Mesenchymal stem cell (in vitro differentiated cells and primary cell): Measurements from ENCODE around the gene TESK1.

ENCODE experiments used
- DNase-seq: peaks from one replicate; pipeline ENCODE4 v3.0.0-alpha.2; 2013
- H2AFZ ChIP-seq: one replicate; pipeline ENCODE4 v1.6.1; 2013; ENCODE audit warnings: low read depth, mild to moderate bottlenecking, control low read depth, inconsistent platforms, low read length, moderate library complexity
- H2AK5ac ChIP-seq: 2 replicates; pipeline ENCODE4 v1.6.1; 2013; ENCODE audit warnings: low read length, moderate library complexity, mild to moderate bottlenecking, inconsistent platforms; ENCODE audit not compliant: severe bottlenecking
- H2BK120ac ChIP-seq: one replicate; pipeline ENCODE4 v1.6.1; 2013; ENCODE audit warnings: low read depth, mild to moderate bottlenecking, inconsistent platforms, low read length, moderate library complexity
- H2BK12ac ChIP-seq, 2 experiments: one replicate each; pipeline ENCODE4 v1.6.1; 2013; ENCODE audit warnings: inconsistent platforms in 2 of 2, low read length in 2 of 2, mild to moderate bottlenecking in 2 of 2, moderate library complexity in 2 of 2, control low read depth in 1 of 2
- H2BK15ac ChIP-seq: one replicate; pipeline ENCODE4 v1.6.1; 2013; ENCODE audit warnings: mild to moderate bottlenecking, low read depth, inconsistent platforms; ENCODE audit not compliant: poor library complexity, severe bottlenecking
- H2BK5ac ChIP-seq: 2 replicates; pipeline ENCODE4 v1.6.1; 2013; ENCODE audit warnings: low read depth, mild to moderate bottlenecking, low read length, control low read depth, inconsistent platforms; ENCODE audit not compliant: poor library complexity, severe bottlenecking
- H3K14ac ChIP-seq, 2 experiments: one replicate each; pipeline ENCODE4 v1.6.1; 2013; ENCODE audit warnings: inconsistent platforms in 2 of 2, low read length in 2 of 2, control low read depth in 1 of 2, mild to moderate bottlenecking in 1 of 2, moderate library complexity in 1 of 2
- H3K18ac ChIP-seq, 2 experiments: one replicate each; pipeline ENCODE4 v1.6.1; 2013; ENCODE audit warnings: inconsistent platforms in 2 of 2, low read length in 2 of 2, control low read depth in 1 of 2, low read depth in 1 of 2, mild to moderate bottlenecking in 1 of 2
- H3K23ac ChIP-seq, 2 experiments: one replicate each; pipeline ENCODE4 v1.6.1; 2013; ENCODE audit warnings: inconsistent platforms in 2 of 2, low read length in 2 of 2, mild to moderate bottlenecking in 2 of 2, moderate library complexity in 2 of 2, control low read depth in 1 of 2
- H3K27ac ChIP-seq: 2 replicates; pipeline ENCODE4 v1.5.1; 2013; ENCODE audit warnings: mild to moderate bottlenecking, moderate library complexity, low read length, control low read depth, inconsistent platforms; ENCODE audit not compliant: poor library complexity, severe bottlenecking
- H3K27me3 ChIP-seq, 2 experiments: 2 replicates each; pipeline versions ENCODE4 v1.6.1 to v1.7.0; 2013; ENCODE audit warnings: low read length in 2 of 2, mild to moderate bottlenecking in 2 of 2, moderate library complexity in 2 of 2, control low read depth in 1 of 2, inconsistent platforms in 1 of 2; ENCODE audit not compliant: control insufficient read depth in 1 of 2, insufficient read depth in 1 of 2
- H3K36me3 ChIP-seq, 2 experiments: 2 replicates each; pipeline versions ENCODE4 v1.6.1 to v1.7.0; 2013; ENCODE audit warnings: low read length in 2 of 2, control low read depth in 1 of 2, inconsistent platforms in 1 of 2, low read depth in 1 of 2, mild to moderate bottlenecking in 1 of 2; ENCODE audit not compliant: insufficient read depth in 2 of 2, control insufficient read depth in 1 of 2
- H3K4ac ChIP-seq, 2 experiments: one replicate each; pipeline ENCODE4 v1.6.1; 2013; ENCODE audit warnings: inconsistent platforms in 2 of 2, low read length in 2 of 2, mild to moderate bottlenecking in 2 of 2, moderate library complexity in 2 of 2, control low read depth in 1 of 2, low read depth in 1 of 2
- H3K4me1 ChIP-seq: 2 replicates; pipeline ENCODE4 v1.6.1; 2013; ENCODE audit warnings: low read depth, low read length, control low read depth; ENCODE audit not compliant: control insufficient read depth, insufficient read depth
- H3K4me2 ChIP-seq: 2 replicates; pipeline ENCODE4 v1.6.1; 2013; ENCODE audit warnings: low read length, mild to moderate bottlenecking, inconsistent platforms; ENCODE audit not compliant: poor library complexity, severe bottlenecking
- H3K4me3 ChIP-seq, 2 experiments: 2 replicates each; pipeline versions ENCODE4 v1.5.1 to v1.7.0; 2013; ENCODE audit warnings: low read length in 2 of 2, mild to moderate bottlenecking in 2 of 2, control low read depth in 1 of 2, low read depth in 1 of 2; ENCODE audit not compliant: insufficient read depth in 1 of 2
- H3K79me1 ChIP-seq: replicated peaks from 2 replicates; pipeline ENCODE4 v1.6.1; 2013; ENCODE audit warnings: mild to moderate bottlenecking, control low read depth, low read length, inconsistent platforms; ENCODE audit not compliant: poor library complexity, severe bottlenecking
- H3K9ac ChIP-seq: 2 replicates; pipeline ENCODE4 v1.7.0; 2013; ENCODE audit warnings: mild to moderate bottlenecking, low read length, moderate library complexity
- H3K9me3 ChIP-seq: 2 replicates; pipeline ENCODE4 v1.7.0; 2013; ENCODE audit warnings: mild to moderate bottlenecking, low read length; ENCODE audit not compliant: control insufficient read depth
- H4K8ac ChIP-seq: one replicate; pipeline ENCODE4 v1.6.1; 2013; ENCODE audit warnings: inconsistent platforms, mild to moderate bottlenecking, low read length, moderate library complexity
- H4K91ac ChIP-seq: one replicate; pipeline ENCODE4 v1.6.1; 2013; ENCODE audit warnings: mild to moderate bottlenecking, low read length, inconsistent platforms
- WGBS: methylation state at CpG from one replicate; pipeline ENCODE4 v1.1.7; 2013; ENCODE audit warnings: mixed read lengths; 5-methylcytosine and 5-hydroxymethylcytosine counted together

TESK1 gene

GRCh38 chr9:35619800-35620158 is 14.7 kb downstream of the TESK1 start:
- no peak overlapping the region for H2BK12ac ChIP-seq
- no peak overlapping the region for H3K14ac ChIP-seq
- H3K18ac ChIP-seq, result no peak overlapping the region
- no peak overlapping the region for H2AK5ac ChIP-seq
- DNase-seq, result no peak
- no peaks in the 10 kb centered on the region for H3K79me1 ChIP-seq
- H3K36me3 ChIP-seq, result no peaks in the 10 kb centered on the region
- no peak overlapping the region for H3K9ac ChIP-seq
- H3K4ac ChIP-seq, result no peak overlapping the region
- H2AFZ ChIP-seq, result no peak overlapping the region
- peaks cover 0 to 56% of the 10 kb centered on the region in 2 experiments for H3K27me3 ChIP-seq
- no peak overlapping the region for H2BK5ac ChIP-seq
- H3K4me2 ChIP-seq, result no peak overlapping the region
- no peak overlapping the region for H2BK15ac ChIP-seq
- H4K8ac ChIP-seq, result no peak overlapping the region
- no CpG with 5 or more reads among the region's 2 CpGs for WGBS
- no peak overlapping the region for H2BK120ac ChIP-seq
- H3K4me3 ChIP-seq, result no peak overlapping the region
- H3K4me1 ChIP-seq, result peaks cover 7% of the 10 kb centered on the region
- no peaks in the 10 kb centered on the region for H3K9me3 ChIP-seq
- no peak overlapping the region for H3K23ac ChIP-seq
- no peak overlapping the region for H3K27ac ChIP-seq
- no peak overlapping the region for H4K91ac ChIP-seq

- Histone ChIP-seq H3K79me1 (no peaks in the 10 kb centered on the region), H2BK120ac (no peak overlapping the region), H3K4me3 (no peak overlapping the region), H3K27ac (no peak overlapping the region), H2AFZ (no peak overlapping the region), H2AK5ac (no peak overlapping the region), H4K8ac (no peak overlapping the region), H3K18ac (no peak overlapping the region), H3K9me3 (no peaks in the 10 kb centered on the region), H3K36me3 (no peaks in the 10 kb centered on the region), H3K4ac (no peak overlapping the region), H2BK12ac (no peak overlapping the region), H3K4me1 (peaks cover 1% of the 10 kb centered on the region), H2BK15ac (no peak overlapping the region), H3K27me3 (no peaks in the 10 kb centered on the region), H3K14ac (no peak overlapping the region), H4K91ac (no peak overlapping the region), H3K23ac (no peak overlapping the region), H2BK5ac (no peak overlapping the region), H3K4me2 (no peak overlapping the region), H3K9ac (no peak overlapping the region)
- 88% methylated on average over 2 of the region's 2 CpGs for WGBS
- DNase-seq, result no peak
These were observed 22.5 kb downstream of the TESK1 start for GRCh38 chr9:35627575-35627974.

- no peak overlapping the region for H3K18ac ChIP-seq
- peaks cover 1% of the 10 kb centered on the region for H3K4me1 ChIP-seq
- no peak overlapping the region for H2AK5ac ChIP-seq
- H2BK5ac ChIP-seq, result no peak overlapping the region
- H2BK15ac ChIP-seq, result no peak overlapping the region
- H3K27ac ChIP-seq, result no peak overlapping the region
- no peak overlapping the region for H3K9ac ChIP-seq
- no peak overlapping the region for H4K8ac ChIP-seq
- H3K14ac ChIP-seq, result peak overlapping the region in 1 of 2 experiments; percentile 79
- H2BK120ac ChIP-seq, result no peak overlapping the region
- no peaks in the 10 kb centered on the region for H3K36me3 ChIP-seq
- H3K9me3 ChIP-seq, result no peaks in the 10 kb centered on the region
- H3K23ac ChIP-seq, result no peak overlapping the region
- no peak overlapping the region for H3K4me2 ChIP-seq
- no peaks in the 10 kb centered on the region for H3K79me1 ChIP-seq
- H4K91ac ChIP-seq, result no peak overlapping the region
- H3K4ac ChIP-seq, result no peak overlapping the region
- 90% methylated on average over 6 of the region's 6 CpGs for WGBS
- H3K27me3 ChIP-seq, result no peaks in the 10 kb centered on the region
- H2AFZ ChIP-seq, result no peak overlapping the region
- no peak overlapping the region for H2BK12ac ChIP-seq
- DNase-seq, result no peak
- H3K4me3 ChIP-seq, result no peak overlapping the region
These were observed 23.4 kb downstream of the TESK1 start for GRCh38 chr9:35628389-35628991.

- 87% methylated on average over 5 of the region's 5 CpGs for WGBS
- Histone ChIP-seq H3K9me3 (no peaks in the 10 kb centered on the region), H4K8ac (no peak overlapping the region), H3K14ac (peak overlapping the region in 1 of 2 experiments; percentile 91), H3K23ac (no peak overlapping the region), H3K4ac (no peak overlapping the region), H4K91ac (no peak overlapping the region), H2BK15ac (no peak overlapping the region), H3K79me1 (no peaks in the 10 kb centered on the region), H3K27ac (no peak overlapping the region), H2AK5ac (no peak overlapping the region), H3K4me1 (peaks cover 1% of the 10 kb centered on the region), H3K4me2 (no peak overlapping the region), H2BK5ac (peak overlapping the region; percentile 14), H2AFZ (no peak overlapping the region), H3K27me3 (no peaks in the 10 kb centered on the region), H2BK12ac (no peak overlapping the region), H3K18ac (no peak overlapping the region), H3K9ac (no peak overlapping the region), H3K4me3 (no peak overlapping the region), H2BK120ac (no peak overlapping the region), H3K36me3 (no peaks in the 10 kb centered on the region)
- DNase-seq, result no peak
These were observed 24.5 kb downstream of the TESK1 start for GRCh38 chr9:35629597-35629996.
